ENCODE measurements around the gene UMODL1. TPM values are rescaled to one million over a fixed set of nuclear protein-coding genes. Genes with fewer than 3 reads are reported as not detected.

UMODL1 gene
- total and polyA plus RNA-seq, 10 of the 15 experiments (the other 5 are each of a cell fraction or from before 2014, with no cell fraction given), result 0.01 to 0.11 (median 0.03) TPM; not detected in 5

- Histone ChIP-seq H3K4me3 (no peak overlapping the region), H3K9ac (ENCODE audit: control insufficient read depth, insufficient read depth, low read length) (no peak overlapping the region), H2AFZ (ENCODE audit: control insufficient read depth, low read depth, low read length) (no peak overlapping the region), H3K9me3 (replicated peaks; ENCODE audit: control insufficient read depth, insufficient read depth, low read length) (no peaks in the 10 kb centered on the region), H4K20me1 (ENCODE audit: control insufficient read depth, insufficient read depth) (no peaks in the 10 kb centered on the region), H3K27me3 (replicated peaks in 1 of 2; ENCODE audit: control insufficient read depth in 2 of 2, insufficient read depth in 2 of 2, low read length in 1 of 2) (peaks cover 0 to 3% of the 10 kb centered on the region in 2 experiments; a peak in 3 of 4 replicates), H3K4me2 (ENCODE audit: control insufficient read depth, insufficient read depth) (no peak overlapping the region), H3K4me1 (ENCODE audit: control insufficient read depth, insufficient read depth, low read length) (no peaks in the 10 kb centered on the region), H3K36me3 (ENCODE audit: control insufficient read depth in 2 of 2, insufficient read depth in 2 of 2, low read length in 1 of 2) (no peaks in the 10 kb centered on the region), H3K27ac (ENCODE audit: control insufficient read depth, insufficient read depth) (no peak overlapping the region), H3K79me2 (ENCODE audit: control insufficient read depth, insufficient read depth, low read length) (no peaks in the 10 kb centered on the region)
- ChIA-PET POLR2A (interaction anchor here (0.5 kb wide), 1 partner anchor 195 kb away, joined by 3 read pairs; no protein-coding TSS in a partner anchor), SMC1A (ENCODE audit: uncharacterized antibody, unreplicated experiment) (interaction anchor here (0.7 to 2.1 kb wide), 6 partner anchors 11 to 179 kb away, joined by 3 to 8 read pairs (median 4); no protein-coding TSS in a partner anchor), RAD21 (ENCODE audit: unreplicated experiment) (interaction anchor here (1.4 to 2.2 kb wide), 3 partner anchors 9 to 101 kb away, joined by 3 to 11 read pairs (median 3); no protein-coding TSS in a partner anchor), CTCF (interaction anchor here (0.8 to 3.7 kb wide), 3 partner anchors 10 to 102 kb away, joined by 3 to 19 read pairs (median 9); no protein-coding TSS in a partner anchor)
- DNase-seq (ENCODE audit: low read depth, low spot score) (no peak), FAIRE-seq (no peak), ATAC-seq (no peak)
- intact Hi-C loops (cut with micrococcal nuclease; ENCODE audit: unreplicated experiment), result no loop called here
- no TSS peak for BruUV-seq (replicated peaks)
- TF ChIP-seq ATF3 (IDR thresholded peaks at IDR 0.05; ENCODE audit: borderline replicate concordance, extremely low read depth, low read depth, low read length) (no peak), FOS (IDR thresholded peaks at IDR 0.05; ENCODE audit: borderline replicate concordance, extremely low read depth, insufficient read length) (no peak), JUNB (IDR thresholded peaks at IDR 0.05) (no peak), EP300 (IDR thresholded peaks at IDR 0.05; ENCODE audit: borderline replicate concordance in 1 of 2, control insufficient read depth in 1 of 2, low read depth in 2 of 2, low read length in 2 of 2) (no peak), TCF7 (IDR thresholded peaks at IDR 0.05; ENCODE audit: borderline replicate concordance) (no peak), ZBTB4 (CRISPR knock-in tag; IDR thresholded peaks at IDR 0.05) (no peak), NFYB (IDR thresholded peaks at IDR 0.05; ENCODE audit: insufficient read depth, low read depth, low read length) (no peak), RELA (IDR thresholded peaks at IDR 0.05; ENCODE audit: borderline replicate concordance, partially characterized antibody) (no peak), BRCA1 (IDR thresholded peaks at IDR 0.05; ENCODE audit: low read depth, low read length) (no peak), ASH2L (IDR thresholded peaks at IDR 0.05; ENCODE audit: borderline replicate concordance, low read depth) (no peak), MEF2A (IDR thresholded peaks at IDR 0.05; ENCODE audit: insufficient read depth, low read depth, low read length) (no peak), POLR2AphosphoS5 (IDR thresholded peaks at IDR 0.05; ENCODE audit: low read length) (no peak), SUZ12 (IDR thresholded peaks at IDR 0.05; ENCODE audit: unreplicated experiment) (no peak), SMC3 (IDR thresholded peaks at IDR 0.05; ENCODE audit: borderline replicate concordance, low read length) (no peak), ATF2 (IDR thresholded peaks at IDR 0.05; ENCODE audit: low read length) (no peak), RUNX3 (IDR thresholded peaks at IDR 0.05; ENCODE audit: low read length) (no peak)
- in situ Hi-C loops (cut with MboI), result no loop called here
- 40% methylated on average over 11 of the region's 11 CpGs for WGBS (ENCODE audit: insufficient coverage, insufficient replicate concordance, low lambda C conversion rate, missing lambda C conversion rate)
Measured at GRCh38 chr21:42157606-42158310, 86.6 kb downstream of the UMODL1 start.

Data from GM12878 (cell line).